ENCODE measurements around the gene PRR9.

The PRR9 gene

DNA sequence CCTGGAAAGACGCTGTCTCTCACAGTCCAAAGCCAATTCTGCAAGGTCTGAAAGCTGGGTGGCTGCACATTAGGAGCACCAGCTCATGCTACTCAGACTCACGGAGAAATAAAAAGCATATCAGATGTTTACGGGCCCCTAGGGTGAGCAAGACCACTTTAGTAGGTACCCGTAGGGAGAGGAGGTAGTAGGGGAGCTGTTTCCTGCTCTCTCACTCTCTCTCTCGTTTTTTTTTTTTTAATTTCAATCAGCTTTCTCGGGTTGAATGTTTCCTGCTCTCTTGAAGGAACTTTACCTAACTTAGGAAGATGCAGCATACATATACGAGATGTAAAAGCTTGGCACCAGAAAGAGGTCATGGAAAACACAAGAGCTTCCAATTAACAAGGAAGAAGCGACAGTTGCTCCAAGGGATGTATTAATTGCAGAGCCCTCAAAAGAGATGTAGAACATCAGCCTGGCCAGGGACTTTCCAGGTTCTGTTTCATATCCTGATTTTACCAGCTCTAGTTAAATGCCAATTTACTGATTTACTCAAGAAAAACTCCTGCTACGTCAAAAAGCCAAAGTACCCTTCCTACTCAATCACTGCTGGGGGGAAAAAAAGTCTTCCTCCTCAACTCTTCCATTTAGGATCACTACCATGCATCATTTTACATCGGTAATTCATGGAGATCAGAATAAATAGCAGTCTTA is 45.2 kb downstream of the PRR9 start:
- in situ Hi-C loops (cut with HindIII; ENCODE audit: low sequenced_read_pairs) = no loop called here

DNA sequence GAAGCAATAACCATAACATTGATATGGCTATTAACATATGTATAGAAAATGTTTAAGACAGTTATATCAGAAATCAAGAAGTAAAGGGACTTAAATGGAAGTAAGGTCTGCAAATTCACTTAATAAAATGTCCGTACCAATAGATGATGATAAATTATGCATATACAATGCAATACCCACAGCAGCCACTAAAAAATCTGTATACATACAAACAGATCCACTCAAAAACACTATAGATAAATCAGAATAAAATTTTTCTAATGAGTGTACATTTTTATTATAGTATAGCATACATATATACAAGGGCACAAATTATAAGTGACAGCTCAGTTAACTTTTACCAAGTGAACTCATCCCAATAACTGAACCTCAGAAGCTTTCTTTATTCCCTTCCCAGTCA is 48.1 kb downstream of the PRR9 start:
- in situ Hi-C loops (cut with HindIII; ENCODE audit: low sequenced_read_pairs) = loop anchor here (5.0 kb wide), 1 partner anchor 37 kb away; no protein-coding TSS in a partner anchor

Measured in endothelial cell of hepatic sinusoid (primary cell).